ENCODE measurements around the gene PDGFD.
"Not testable (repeated sequence)": the region's sequence is repeated elsewhere in the genome, so short reads cannot be mapped to it uniquely, and the experiment has no call there.

Gene PDGFD

DNA sequence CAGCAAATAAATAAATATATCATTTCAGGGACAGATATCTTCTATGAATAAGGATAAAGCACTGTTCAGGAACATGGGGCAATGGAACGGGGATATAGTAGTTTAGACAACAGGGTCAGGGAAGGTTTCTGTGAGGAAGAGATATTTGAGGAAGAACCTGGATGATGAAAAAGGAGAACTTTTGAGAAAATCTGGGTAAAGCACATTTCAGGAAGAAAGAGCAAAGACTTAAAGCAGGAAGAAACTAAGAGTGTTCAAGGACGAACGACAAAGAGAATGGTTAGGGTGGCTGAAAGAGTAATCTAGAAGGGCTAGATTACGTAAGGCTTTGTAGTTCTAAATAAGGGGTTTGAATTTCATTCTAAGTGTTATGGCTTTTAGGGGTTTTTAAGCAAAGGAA lies 114.8 kb downstream of the PDGFD start:
- DNase-seq, result no peak

DNA sequence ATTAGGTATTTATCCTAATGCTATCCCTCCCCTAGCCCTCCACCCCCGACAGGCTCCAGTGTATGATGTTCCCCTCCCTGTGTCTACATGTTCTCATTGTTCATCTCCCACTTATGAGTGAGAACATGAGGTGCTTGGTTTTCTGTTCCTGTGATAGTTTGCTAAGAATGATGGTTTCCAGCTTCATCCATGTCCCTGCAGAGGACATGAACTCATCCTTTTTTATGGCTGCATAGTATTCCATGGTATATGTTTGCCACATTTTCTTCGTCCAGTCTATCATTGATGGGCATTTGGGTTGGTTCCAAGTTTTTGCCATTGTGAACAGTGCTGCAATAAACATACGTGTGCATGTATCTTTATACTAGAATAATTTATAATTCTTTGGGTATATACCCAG lies 117.1 kb downstream of the PDGFD start:
- DNase-seq, result not testable (repeated sequence)

DNA sequence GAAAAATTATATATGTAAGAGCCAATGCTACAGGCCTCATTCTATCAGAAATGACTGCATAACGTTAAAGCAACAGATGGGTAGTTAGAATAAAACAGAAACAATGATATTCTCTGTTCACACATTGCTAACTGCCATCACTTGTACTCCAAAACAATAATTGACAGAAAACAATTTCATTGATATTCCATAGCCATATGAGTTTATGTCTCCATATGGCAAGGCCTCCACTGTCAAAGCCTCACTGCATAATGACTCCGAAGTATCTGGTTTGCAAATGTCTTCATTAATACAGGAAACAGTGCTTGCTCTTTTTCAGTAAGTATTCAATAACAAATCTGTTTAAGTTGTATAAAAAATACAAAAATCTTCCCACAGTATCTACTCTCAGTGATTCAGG lies 117.6 kb downstream of the PDGFD start:
- DNase-seq, result no peak

DNA sequence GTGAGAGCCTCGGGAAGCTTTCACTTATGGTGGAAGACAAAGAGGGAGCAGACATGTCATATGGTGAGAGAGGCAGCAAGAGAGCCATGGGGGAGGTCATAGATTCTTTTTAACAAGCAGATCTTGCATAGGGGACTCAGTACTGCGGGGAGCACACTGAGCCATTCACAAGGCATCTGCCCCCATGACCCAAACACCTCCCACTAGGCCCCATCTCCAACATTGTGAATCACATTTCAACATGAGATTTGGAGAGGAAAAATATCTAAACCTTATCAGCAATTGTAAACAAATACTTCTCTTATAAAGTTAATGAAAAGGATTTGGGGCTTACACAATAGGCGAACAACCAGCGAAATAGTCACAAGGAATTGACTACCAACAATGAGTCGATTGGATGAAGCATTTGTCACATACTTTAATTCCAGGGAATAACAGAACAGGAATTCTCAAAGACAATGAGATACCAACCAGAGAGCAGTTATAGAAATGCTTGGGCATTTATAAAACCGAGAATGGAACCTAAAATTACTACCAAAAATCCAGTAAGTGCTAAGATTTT lies 120.2 kb downstream of the PDGFD start:
- no peak for DNase-seq

DNA sequence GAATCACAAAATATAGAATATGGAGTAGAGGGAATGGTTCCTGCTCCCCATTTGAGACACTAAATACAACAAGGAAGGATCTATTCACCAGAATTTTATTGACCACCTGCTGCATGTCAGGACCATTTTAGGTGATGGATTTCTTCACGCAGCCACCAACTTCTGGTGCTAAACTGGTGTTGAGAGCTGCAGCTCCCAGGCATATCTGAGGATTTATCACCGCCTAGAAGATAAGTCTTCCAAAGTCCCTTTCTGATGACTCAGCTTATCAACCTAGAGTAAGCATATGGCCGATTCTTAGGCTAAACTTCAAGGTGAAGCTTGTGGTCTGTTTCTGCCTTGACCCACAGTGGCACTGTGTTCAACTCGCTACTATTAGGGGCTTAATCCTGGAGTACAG lies 120.8 kb downstream of the PDGFD start:
- no peak for DNase-seq

DNA sequence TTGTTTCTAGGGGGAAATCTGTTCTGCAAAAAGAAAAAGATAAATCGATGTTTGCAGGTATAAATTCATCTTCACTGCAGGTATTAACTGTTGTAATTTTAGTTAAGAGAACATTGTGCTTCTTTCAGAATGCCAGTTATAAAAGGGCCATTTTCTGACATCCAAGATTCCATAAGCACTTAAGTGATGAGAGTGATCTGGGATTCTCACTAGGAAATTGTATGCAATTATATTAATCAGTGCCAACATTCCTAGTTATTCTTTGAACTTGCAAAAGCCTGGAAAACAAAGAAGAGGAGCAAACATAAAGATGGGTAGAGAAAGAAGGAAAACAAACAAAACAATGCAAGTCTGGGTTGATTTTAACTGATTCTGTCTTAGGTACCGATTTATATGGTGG lies 122.2 kb downstream of the PDGFD start:
- DNase-seq, result no peak

DNA sequence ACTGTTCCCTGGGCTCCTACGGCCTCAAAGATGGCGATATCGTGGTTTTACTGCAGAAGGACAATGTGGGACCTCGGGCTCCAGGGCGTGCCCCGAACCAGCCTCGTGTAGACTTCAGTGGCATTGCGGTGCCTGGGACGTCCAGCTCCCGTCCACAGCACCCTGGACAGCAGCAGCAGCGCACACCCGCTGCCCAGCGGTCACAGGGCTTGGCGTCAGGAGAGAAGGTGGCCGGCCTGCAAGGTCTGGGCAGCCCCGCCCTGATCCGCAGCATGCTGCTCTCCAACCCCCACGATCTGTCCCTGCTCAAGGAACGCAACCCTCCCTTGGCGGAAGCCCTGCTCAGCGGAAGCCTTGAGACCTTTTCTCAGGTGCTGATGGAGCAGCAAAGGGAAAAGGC lies 127.0 kb downstream of the PDGFD start:
- DNase-seq, result no peak

DNA sequence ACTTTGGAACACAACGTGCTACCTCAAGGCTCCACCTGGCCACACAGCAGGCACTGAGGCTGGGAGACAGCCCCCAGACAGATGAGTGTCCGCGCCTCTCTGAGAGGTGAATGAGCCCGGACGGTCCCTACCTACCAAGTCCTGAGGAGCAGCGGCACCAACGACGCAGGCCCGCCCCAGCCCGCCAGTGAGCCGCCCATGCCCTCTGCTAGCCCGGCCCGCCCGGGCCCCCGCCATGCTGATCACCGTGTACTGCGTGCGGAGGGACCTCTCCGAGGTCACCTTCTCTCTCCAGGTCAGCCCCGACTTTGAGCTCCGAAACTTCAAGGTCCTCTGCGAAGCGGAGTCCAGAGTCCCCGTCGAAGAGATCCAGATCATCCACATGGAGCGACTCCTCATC lies 127.4 kb downstream of the PDGFD start, which contains the start of gene DDI1:
Gene DDI1, plus strand, starts transcription at position 53 of the 400 bp plus-strand sequence. Its CDS starts 183 bp downstream, at position 236.
- no peak for DNase-seq

DNA sequence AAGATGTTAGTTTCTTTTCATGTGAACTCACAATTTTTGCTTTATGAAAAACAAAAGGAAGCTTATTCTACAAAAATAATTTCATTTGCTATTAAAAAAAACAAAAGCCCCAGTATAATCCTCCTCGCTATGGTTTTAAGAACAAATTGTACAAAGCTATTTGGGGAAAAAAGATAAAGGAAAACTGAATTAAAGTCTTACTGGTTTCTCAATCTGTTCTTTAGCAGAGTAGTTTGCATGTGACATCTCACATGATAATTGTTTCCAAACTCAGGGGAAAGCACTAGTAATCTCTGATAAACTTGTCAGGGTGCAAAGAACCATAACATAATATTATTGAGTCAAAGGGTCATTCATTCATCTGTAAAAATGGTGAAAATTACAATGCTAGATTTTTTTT lies 130.4 kb downstream of the PDGFD start:
- no peak for DNase-seq

DNA sequence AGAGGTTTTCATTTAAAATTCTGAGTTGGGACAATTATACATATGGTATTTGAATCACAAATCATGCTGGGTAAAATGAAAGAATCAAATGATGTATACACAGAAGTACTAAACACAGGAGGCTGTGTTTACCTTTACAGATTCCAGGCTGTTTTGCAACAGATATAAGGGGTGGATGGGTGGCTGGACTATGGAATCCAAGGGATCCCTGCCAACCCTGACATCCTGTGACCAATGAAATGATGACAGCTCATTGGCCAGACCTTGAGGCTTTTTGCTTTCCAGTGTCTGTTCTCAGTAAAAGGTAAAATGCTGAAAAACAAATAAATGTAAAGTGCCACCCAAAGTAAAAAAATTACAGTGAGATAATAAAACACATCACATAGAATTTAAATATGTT lies 130.8 kb downstream of the PDGFD start:
- DNase-seq, result no peak

DNA sequence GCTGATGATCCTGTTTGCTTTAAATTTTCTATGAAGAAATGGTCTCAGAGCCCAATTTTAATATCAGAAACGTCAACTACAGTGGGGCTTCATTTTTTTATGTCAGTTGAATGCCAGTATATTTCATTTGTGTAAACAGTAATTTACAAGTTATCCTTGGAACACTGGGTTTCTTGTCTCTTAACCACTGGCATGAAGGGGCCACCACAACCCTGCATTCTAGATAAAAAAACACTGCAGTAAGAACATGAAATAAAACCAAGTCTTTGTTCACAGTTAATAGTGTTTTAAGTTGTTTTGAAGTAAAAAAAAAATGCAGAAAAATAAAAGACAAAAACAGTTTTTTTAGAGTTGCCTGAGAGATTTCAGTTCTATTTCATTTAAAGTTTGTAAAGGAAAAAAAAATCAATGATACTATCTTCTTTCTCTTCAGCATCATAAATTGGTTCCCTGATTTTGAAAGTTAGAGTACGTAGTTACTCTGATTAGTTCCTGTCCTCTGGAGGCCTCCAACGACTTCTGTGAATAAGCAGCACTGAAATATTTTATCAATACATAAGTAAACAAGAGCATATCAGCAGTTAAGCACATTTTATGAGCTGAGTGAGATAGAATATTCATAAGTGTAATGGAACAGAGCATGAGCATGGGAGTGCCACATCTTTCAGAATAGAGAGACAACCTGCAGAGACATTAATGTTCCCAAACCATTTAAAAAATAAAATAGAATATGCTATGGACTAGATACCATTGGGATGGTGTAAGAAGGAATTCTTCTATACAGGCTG lies 135.3 kb downstream of the PDGFD start:
- no peak for DNase-seq

DNA sequence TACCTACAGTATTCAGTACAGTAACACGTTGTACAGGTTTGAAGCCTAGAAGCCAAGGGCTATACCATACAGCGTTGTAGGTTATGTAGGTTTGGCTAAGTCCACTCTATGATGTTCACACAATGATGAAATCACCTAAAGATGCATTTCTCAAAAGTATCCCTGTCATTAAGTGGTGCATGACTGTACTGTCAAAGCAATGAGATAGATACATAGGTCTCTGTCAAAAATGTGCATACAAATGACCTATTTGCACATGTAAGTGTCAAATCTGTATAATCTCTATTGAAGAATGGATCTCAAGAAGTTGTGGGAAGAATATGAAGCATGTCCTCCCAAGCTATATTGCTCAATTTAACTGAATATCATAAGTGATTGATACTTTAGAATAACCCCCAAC lies 139.4 kb downstream of the PDGFD start:
- DNase-seq, result no peak

DNA sequence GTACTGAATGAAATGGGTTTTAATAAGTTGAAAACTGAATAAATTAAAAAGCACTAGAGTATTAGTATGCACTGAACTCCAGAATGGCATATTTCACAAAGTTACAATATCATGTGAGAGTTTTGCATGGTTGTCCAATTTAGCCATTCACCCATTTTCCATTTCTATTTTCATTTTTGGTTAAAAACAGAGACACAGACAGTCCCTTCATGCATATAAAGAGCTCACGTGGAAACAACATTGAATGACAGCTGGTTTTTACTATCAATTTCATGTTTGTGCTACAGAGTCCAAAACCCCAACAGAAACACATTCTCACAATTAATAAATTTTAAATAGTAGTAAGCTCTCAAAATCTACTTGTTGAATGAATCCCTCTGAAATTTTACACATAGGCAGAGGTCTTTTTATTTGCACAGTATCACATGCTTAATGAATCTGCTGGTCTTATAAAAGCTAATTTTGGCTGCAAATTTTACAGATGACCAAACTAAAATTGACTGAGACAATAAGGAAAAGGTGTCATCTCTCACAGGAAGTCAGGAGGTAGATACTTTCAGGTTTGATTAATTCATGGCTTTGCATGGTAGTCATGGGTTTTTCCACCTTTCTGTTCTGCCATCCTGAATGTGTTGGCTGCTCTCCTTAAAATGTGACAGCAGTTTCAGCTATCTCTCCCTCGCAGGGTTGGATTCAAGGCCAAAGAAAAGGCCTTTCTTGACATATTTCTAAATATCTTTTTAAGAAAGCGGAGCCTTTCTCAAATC lies 148.1 kb downstream of the PDGFD start:
- no peak for DNase-seq

DNA sequence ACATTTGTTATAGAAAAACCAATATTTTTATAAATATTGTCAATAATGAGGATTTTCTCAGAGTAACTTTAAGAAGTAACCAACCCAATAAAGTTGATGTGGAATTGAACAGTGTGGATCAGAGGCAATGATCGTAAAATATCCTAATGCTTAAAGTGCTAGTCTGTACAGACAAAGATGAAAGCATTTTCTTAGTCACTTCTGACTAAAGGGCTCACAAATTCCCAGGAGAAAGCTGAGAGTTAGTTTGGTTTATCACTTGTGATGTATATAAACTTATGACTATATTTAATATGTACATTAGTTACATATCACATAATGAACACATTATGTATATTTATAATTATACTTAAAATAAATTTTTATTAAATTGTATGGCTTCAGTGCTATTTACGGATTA lies 152.9 kb downstream of the PDGFD start:
- no peak for DNase-seq

DNA sequence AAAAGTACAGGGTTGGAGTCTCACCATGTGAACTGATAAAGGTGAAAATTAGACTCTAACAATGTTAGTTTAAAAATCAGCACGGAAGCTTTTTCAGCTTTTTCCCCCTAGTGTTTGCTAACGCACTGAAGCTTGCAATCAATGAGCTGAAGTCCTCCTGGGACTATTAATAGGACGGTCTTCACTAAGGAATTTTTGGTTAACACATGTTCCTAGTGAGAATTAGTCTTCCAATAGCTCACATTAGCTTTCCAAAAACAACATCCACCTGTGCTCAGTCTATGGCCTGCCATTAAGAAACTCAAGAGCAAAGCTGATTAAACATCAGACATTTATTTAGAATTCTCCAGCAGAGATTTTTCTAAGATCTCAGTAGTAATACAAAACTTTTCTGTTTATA lies 154.2 kb downstream of the PDGFD start:
- DNase-seq, result no peak

DNA sequence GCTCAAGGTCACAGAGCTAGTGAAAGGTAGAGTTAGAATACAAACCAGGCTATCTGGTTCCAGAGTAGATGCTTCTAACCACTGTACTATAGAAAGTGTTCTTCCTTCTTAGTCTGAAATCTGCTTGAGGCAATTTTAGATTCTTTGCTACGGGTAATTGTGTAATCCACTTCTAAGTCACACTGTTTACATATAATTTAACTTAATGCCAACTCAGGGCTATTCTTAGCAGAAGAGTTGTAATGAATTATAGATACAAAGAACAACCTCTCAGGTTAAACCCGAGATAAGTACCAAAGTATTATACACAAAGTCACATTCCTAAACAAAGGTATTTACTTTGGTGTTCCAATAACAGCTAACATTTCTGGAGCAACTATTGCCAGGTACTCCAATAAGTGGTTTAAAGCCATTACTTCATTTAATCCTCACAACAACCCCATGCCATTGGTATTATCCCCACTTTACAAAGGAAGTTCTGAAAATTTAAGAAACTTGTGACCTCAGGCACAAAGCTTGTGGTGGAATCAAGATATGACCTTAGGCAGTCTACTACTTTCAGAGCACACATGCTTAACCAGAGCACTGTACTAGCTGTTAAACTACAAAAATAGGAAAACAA lies 158.6 kb downstream of the PDGFD start:
- DNase-seq, result no peak

DNA sequence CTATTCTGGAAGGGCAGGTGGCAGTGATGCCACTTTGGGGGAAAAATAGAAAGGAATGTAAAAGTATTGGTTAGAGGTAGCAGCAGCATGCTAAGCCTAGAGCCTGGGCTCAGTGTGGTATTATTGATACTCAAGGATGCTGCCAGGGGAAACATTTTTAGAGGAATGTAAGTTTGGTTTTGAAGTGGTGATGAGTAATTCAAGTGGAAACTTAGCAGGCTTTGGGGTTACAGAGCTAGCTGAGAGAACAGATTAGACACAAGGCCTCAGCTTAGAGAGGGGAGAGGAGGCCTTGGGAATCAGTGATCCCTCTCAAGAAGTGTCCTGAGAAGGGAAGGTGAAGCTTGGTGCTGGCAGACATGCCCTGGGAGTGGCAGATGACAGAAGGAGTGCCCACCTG lies 160.5 kb downstream of the PDGFD start:
- no peak for DNase-seq

DNA sequence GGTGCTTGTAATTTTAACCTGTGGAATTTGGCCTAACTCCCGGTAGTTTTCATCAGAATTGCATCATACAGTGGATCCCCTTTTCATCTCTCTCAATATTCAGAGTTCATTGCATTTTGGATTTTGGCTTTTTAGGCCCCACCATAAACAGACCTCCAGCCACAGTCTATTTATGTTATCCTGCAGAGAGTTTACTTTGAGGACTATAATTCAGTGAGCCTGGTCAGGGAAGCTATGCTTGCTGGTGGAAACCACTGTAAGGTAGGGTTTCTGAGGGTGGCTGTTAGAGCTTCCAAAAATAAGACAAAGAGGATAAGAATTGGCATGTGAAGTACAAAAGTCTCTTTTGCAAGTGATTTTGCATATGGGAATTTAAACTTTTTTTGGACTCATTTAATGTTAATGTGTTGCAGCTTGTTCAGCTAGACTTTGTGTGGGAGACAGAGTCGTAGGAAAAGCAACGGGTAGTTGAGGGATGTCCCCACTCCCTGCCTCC lies 162.3 kb downstream of the PDGFD start:
- DNase-seq, result no peak

DNA sequence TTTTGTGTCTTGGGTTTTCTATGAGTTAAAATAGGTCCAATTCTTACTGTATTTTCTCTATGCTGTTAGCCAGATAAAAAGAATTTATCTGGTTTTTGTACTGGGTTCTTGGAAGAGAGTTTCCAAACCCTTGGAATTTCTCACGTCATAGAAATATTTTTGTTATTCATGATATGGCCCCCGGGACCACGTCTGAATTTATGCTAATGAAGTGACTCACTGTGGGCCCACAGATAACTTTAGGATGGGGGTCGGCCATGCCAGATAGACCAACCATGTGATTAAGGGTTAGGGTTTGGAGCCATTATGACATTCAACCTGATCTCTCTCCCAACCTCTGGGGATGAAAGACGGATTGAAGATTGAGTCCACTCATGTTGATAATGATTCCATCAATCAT lies 163.1 kb downstream of the PDGFD start:
- no peak for DNase-seq

DNA sequence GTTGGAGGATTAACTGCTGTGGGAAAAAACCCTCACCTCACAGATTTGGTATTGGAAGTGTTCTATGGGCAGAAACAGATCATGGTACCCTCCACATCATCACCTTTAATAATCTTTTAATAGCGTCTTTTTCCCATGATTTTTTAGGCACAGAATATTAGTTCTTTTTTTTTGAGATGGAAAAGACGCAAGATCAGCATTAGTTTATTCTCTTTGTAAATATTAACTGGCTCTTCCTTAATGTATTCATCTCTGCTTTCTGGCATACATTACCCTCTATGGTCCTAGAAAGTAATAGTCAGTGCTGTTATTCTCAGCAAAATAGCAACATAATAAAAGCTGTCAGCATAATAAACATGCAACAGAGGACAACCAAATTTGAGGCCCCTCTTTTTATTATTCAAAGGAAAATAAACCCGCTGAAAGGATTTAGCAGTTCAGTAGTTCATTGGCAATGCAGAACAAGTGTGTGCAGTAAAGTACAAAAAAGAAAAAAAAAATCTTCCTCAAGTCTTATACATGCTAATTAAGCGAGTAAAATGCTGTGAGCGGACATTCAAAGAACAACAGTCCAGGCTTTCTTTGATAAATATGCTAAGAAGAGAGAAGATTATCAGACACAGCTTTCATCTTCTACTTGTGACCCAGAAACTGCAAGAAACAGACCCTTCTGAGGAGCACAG lies 165.0 kb downstream of the PDGFD start:
- DNase-seq, result no peak

DNA sequence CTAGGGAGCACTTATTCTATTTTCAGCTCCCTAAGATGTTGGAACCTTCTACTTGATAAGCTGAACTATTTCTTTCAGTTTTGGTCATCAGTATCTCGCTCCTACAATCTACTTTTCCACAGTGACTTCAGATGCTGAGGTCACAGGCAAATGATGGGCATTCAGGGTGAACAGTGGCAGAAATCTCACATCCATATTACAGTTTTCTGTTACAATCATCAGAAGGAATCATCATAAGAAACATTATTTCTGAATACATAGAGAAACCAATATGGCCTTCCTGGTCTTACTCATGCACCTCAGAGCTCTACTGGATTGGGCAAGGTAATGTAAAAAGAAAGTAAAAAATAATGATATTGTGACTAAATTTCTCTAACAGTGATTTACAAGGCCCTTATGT lies 166.9 kb downstream of the PDGFD start:
- no peak for DNase-seq

DNA sequence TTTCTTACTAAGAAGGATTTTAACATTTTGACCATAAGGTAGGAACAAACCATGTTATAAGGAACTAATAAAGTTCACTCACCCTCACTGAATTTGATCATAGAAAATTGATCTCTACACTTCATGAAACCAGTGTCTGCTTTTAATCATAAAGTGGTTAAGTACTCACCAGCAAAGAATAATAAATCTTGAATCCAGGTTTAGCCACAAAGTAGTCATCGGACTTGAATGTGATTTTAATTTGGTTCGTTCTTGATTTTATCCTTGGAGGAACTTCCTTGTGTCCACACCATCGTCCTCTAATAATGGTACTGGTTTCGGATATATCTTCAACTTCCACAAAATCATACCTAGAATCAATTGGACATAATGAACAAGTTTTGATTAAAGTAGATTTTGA lies 168.1 kb downstream of the PDGFD start:
- DNase-seq, result no peak

DNA sequence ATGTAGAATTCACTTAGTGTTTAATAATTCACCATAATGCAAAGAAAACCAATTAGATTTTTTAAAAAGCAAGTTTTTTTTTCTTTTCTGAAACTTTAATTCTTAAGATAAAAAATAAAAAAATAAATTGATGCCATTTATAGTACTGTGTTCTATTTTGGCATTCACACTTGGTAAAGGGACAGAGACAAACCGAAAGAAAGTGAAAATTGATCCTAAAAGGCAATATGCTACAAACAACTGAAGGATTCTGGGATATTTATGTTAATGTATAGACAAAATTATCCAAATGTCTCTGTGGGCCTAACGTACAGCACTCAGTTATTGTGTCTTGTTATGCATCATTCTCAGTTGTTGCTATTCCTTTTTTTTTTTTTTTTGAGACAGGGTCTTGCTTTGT lies 169.4 kb downstream of the PDGFD start:
- DNase-seq, result no peak

Data from NCI-H1436 (cell line).